Astrocyte of the spinal cord (primary cell): ENCODE data around the gene CPT1B.

ENCODE experiments used
- DNase-seq: peaks from one replicate; pipeline ENCODE4 v3.0.0; 2011; ENCODE audit warnings: low read depth, low spot score
- H3K4me3 ChIP-seq: 2 replicates; pipeline ENCODE4 v1.5.1; 2011; ENCODE audit warnings: low read depth, mild to moderate bottlenecking, low read length, moderate library complexity
- CTCF ChIP-seq: IDR thresholded peaks from 2 replicates; pipeline ENCODE4 v1.5.1; 2012; ENCODE audit warnings: low read depth, mild to moderate bottlenecking, low read length, inconsistent platforms
- in situ Hi-C: cut with HindIII; loops from 2 replicates; pipeline ENCODE4 v1.10.0; 2017; ENCODE audit warnings: low sequenced_read_pairs

Gene CPT1B

GRCh38 chr22:50613291-50613981, 35.2 kb upstream of the CPT1B start:
- no peak overlapping the region for H3K4me3 ChIP-seq
- DNase-seq = no peak
- in situ Hi-C loops = no loop called here
- TF ChIP-seq CTCF = no peak

GRCh38 chr22:50612528-50613221, 34.4 kb upstream of the CPT1B start:
- in situ Hi-C loops = no loop called here
- H3K4me3 ChIP-seq = no peak overlapping the region
- no peak for TF ChIP-seq CTCF
- DNase-seq = no peak

- TF ChIP-seq CTCF = no peak
- in situ Hi-C loops = no loop called here
- H3K4me3 ChIP-seq = no peak overlapping the region
- no peak for DNase-seq
Observed at GRCh38 chr22:50612168-50612527, 33.9 kb upstream of the CPT1B start.

- in situ Hi-C loops = no loop called here
- no peak for TF ChIP-seq CTCF
- no peak for DNase-seq
- no peak overlapping the region for H3K4me3 ChIP-seq
Observed at GRCh38 chr22:50611341-50612060, 33.3 kb upstream of the CPT1B start.

- no peak for TF ChIP-seq CTCF
- in situ Hi-C loops = no loop called here
- H3K4me3 ChIP-seq = no peak overlapping the region
- DNase-seq = no peak
Observed at GRCh38 chr22:50610581-50610980, 32.4 kb upstream of the CPT1B start.

- in situ Hi-C loops = no loop called here
Observed at GRCh38 chr22:50610041-50610451, 31.8 kb upstream of the CPT1B start.

More at GRCh38 chr22:50610041-50610451, 31.8 kb upstream of the CPT1B start:
- H3K4me3 ChIP-seq = no peak overlapping the region
- no peak for TF ChIP-seq CTCF
- no peak for DNase-seq
